Upper lobe of right lung (tissue), 1 donor: ENCODE results near the gene PIGC. TPM values are rescaled to one million over a fixed set of nuclear protein-coding genes. Genes with fewer than 3 reads are reported as not detected.

Experiments used
- ATAC-seq: fragments of 200-7000 bp; cut with Tn5 transposase; one replicate; pipeline ENCODE4 v1.9.1; 2020; ENCODE audit warnings: mild to moderate bottlenecking, moderate library complexity
- DNase-seq: peaks from one replicate; pipeline ENCODE4 v3.0.0-alpha.2; 2020
- H3K27ac ChIP-seq: fragments of 200-600 bp; one replicate; pipeline ENCODE4 v1.8.0; 2022
- H3K27me3 ChIP-seq: fragments of 200-600 bp; one replicate; pipeline ENCODE4 v1.8.0; 2022; ENCODE audit warnings: mild to moderate bottlenecking
- H3K36me3 ChIP-seq: fragments of 200-600 bp; one replicate; pipeline ENCODE4 v1.8.0; 2022
- H3K4me1 ChIP-seq: fragments of 200-600 bp; one replicate; pipeline ENCODE4 v1.8.0; 2022
- H3K4me3 ChIP-seq: fragments of 200-600 bp; one replicate; pipeline ENCODE4 v1.8.0; 2022; ENCODE audit warnings: mild to moderate bottlenecking
- H3K9me3 ChIP-seq: fragments of 200-600 bp; one replicate; pipeline ENCODE4 v1.8.0; 2022
- CTCF ChIP-seq: fragments of 200-600 bp; IDR thresholded peaks from one replicate; pipeline ENCODE4 v1.8.0; 2022; ENCODE audit warnings: antibody characterized with exemption
- intact Hi-C: fragments of 100-400 bp; cut with DNase I; formaldehyde crosslinking; loops from one replicate; pipeline ENCODE4 v1.11.0; 2022
- total RNA-seq: library from RNA; stranded (reverse); fragmentation: NEBNext Ultra II Directional; extraction: Animal tissue kit (Norgen Biotek cat#: 25700); gene quantifications from one replicate; pipeline ENCODE4 v1.2.1, GENCODE V29; 2021
- donor health status: DM: no; HTN: yes; CAD: no; lungs with severe emphysema.

Gene PIGC
- total RNA-seq, 1 donor from 2014 or later = 21.0 TPM

DNA sequence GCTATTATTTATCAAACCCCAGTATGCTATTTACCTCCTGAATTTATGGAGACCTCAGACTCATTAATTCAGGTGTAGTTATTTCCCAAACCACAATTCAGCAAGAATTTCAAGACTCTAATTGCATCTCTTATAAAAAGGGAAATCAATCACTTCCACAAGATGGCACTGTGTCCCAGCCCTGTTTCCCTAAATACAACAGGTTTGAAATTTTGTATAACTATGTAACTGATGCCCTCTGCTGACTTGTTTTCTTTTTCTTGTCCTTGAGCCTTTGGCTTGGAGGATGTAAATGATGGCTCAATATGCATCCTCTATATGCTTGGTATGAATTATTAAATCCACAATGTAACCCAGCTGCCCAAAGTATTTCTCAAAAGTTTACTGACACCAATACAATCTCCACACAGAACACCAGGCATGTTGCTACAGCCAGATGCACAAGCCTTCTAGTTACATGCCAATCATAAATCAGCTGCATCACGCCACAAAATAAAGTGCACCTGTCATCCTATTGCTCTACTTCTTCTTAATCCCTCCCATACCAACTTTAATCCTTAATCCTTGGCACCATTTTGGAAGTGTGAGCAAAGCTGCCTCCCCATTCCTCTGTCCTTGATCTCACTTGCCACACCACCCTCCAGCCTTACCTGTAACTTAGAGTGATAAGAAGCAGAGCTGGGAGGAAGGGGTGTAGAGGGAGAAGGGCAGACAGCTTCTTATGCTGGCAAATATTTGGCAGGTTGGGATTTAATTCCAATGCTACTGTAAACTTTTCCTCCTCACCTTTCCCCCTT, 14.3 kb downstream of the PIGC start:
- Histone ChIP-seq H3K36me3 (no peaks in the 10 kb centered on the region), H3K27ac (no peak overlapping the region), H3K9me3 (no peaks in the 10 kb centered on the region), H3K27me3 (no peaks in the 10 kb centered on the region), H3K4me3 (no peak overlapping the region), H3K4me1 (peaks cover 8% of the 10 kb centered on the region)
- no peak for DNase-seq
- intact Hi-C loops = no loop called here
- peak; percentile 72 for ATAC-seq
- peak; percentile 67 for TF ChIP-seq CTCF

DNA sequence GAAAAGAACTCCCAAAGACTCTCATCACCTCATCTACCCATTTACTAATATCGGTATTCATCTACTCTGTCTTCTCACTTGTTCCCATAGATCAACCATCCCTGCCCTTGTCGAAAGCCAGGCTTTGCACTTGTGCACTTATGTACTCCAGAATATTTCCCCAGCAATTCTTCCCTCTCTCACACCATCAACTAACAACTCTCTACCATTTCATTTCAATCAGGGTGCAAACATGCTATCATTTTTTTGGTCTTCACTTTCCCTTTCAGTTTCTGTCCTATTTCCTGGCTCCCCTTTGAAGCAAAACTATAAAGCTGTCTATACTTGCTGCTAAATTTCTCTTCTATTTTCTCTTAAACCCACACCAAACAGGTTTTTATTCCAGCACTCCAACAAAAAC, 16.7 kb downstream of the PIGC start:
- no peaks in the 10 kb centered on the region for H3K27me3 ChIP-seq
- H3K4me1 ChIP-seq = peaks cover 7% of the 10 kb centered on the region
- ATAC-seq (no peak), DNase-seq (no peak)
- intact Hi-C loops = no loop called here
- H3K9me3 ChIP-seq = no peaks in the 10 kb centered on the region
- H3K4me3 ChIP-seq = no peak overlapping the region
- no peak for TF ChIP-seq CTCF
- H3K36me3 ChIP-seq = no peaks in the 10 kb centered on the region
- H3K27ac ChIP-seq = no peak overlapping the region

DNA sequence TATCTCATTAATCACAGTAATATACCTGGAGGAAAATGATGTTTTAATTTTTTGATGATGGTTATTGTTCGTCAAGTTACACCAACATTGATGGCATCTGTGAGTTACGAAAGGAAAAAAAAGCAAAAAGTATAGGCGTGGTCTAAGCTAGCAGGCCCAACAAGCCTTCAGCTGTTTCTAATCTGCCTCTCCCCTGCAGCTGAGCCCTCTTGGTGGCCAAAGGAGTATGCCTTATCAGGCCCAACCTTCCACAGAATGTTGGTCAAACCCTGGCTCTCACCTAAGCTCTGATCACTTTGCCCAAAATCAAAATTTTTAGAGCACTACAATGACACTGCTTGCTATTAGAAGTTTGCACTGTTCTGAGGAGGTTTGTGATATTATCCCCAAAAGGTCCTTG, 18.5 kb downstream of the PIGC start:
- no peak overlapping the region for H3K4me3 ChIP-seq
- ATAC-seq (no peak), DNase-seq (no peak)
- H3K27ac ChIP-seq = no peak overlapping the region
- intact Hi-C loops = no loop called here
- no peaks in the 10 kb centered on the region for H3K27me3 ChIP-seq
- no peaks in the 10 kb centered on the region for H3K36me3 ChIP-seq
- no peak for TF ChIP-seq CTCF
- no peaks in the 10 kb centered on the region for H3K4me1 ChIP-seq
- H3K9me3 ChIP-seq = no peaks in the 10 kb centered on the region

DNA sequence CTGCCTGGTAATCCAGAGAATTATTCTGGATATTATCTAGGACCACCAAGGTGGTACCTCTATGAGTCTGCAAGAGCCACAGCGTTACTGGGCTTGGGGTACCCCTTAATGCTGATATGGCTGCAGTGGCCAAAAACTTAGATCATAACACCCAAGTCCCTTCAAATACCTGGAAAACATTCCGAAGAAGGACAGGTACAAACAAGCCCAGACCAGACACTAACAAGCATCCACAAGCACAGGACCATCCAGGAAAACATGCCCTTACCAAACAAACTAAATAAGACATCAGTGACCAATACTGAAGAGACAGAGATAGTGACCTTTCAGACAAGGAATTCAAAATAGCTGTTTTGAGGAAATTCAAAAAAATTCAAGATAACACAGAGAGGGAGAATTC, 20.5 kb downstream of the PIGC start:
- no peaks in the 10 kb centered on the region for H3K9me3 ChIP-seq
- ATAC-seq (no peak), DNase-seq (no peak)
- no peak for TF ChIP-seq CTCF
- H3K4me3 ChIP-seq = no peak overlapping the region
- H3K27ac ChIP-seq = no peak overlapping the region
- intact Hi-C loops = no loop called here
- no peaks in the 10 kb centered on the region for H3K4me1 ChIP-seq
- no peaks in the 10 kb centered on the region for H3K27me3 ChIP-seq
- no peaks in the 10 kb centered on the region for H3K36me3 ChIP-seq

GRCh38 chr1:172421974-172422604, 21.8 kb downstream of the PIGC start:
- Histone ChIP-seq H3K27me3 (no peaks in the 10 kb centered on the region), H3K36me3 (no peaks in the 10 kb centered on the region), H3K27ac (no peak overlapping the region), H3K4me1 (no peaks in the 10 kb centered on the region), H3K9me3 (no peaks in the 10 kb centered on the region), H3K4me3 (no peak overlapping the region)
- intact Hi-C loops = no loop called here
- no peak for DNase-seq
- no peak for TF ChIP-seq CTCF
- ATAC-seq = no peak
